Brain microvascular endothelial cell (primary cell): Measurements from ENCODE around the gene CDC5L.
"Not testable (repeated sequence)": the region's sequence is repeated elsewhere in the genome, so short reads cannot be mapped to it uniquely, and the experiment has no call there.

Experiments used
- DNase-seq: peaks from one replicate; pipeline ENCODE4 v3.0.0-alpha.2; 2020
- H3K27ac ChIP-seq: fragments of 250-450 bp; sonication (Bioruptor Pico); 2 replicates; pipeline ENCODE4 v1.5.1; 2020; ENCODE audit warnings: mild to moderate bottlenecking, moderate library complexity
- H3K27me3 ChIP-seq: fragments of 250-450 bp; sonication (Bioruptor Pico); replicated peaks from 2 replicates; pipeline ENCODE4 v1.5.1; 2020; ENCODE audit warnings: mild to moderate bottlenecking
- H3K36me3 ChIP-seq: fragments of 250-450 bp; sonication (Bioruptor Pico); replicated peaks from 2 replicates; pipeline ENCODE4 v1.5.1; 2020; ENCODE audit warnings: mild to moderate bottlenecking
- H3K4me3 ChIP-seq: 2 replicates; pipeline ENCODE4 v1.5.1; 2011; ENCODE audit warnings: low read depth, mild to moderate bottlenecking, control low read depth, low read length, moderate library complexity
- CTCF ChIP-seq: IDR thresholded peaks from 2 replicates; pipeline ENCODE4 v1.5.1; 2011; ENCODE audit warnings: low read depth, mild to moderate bottlenecking, moderate library complexity, low read length, control low read depth, inconsistent platforms; ENCODE audit errors: missing control alignments
- in situ Hi-C: cut with HindIII; loops from 2 replicates; pipeline ENCODE4 v1.10.0; 2017; ENCODE audit warnings: low sequenced_read_pairs, low pct_ligation_motif_present

CDC5L gene

DNA sequence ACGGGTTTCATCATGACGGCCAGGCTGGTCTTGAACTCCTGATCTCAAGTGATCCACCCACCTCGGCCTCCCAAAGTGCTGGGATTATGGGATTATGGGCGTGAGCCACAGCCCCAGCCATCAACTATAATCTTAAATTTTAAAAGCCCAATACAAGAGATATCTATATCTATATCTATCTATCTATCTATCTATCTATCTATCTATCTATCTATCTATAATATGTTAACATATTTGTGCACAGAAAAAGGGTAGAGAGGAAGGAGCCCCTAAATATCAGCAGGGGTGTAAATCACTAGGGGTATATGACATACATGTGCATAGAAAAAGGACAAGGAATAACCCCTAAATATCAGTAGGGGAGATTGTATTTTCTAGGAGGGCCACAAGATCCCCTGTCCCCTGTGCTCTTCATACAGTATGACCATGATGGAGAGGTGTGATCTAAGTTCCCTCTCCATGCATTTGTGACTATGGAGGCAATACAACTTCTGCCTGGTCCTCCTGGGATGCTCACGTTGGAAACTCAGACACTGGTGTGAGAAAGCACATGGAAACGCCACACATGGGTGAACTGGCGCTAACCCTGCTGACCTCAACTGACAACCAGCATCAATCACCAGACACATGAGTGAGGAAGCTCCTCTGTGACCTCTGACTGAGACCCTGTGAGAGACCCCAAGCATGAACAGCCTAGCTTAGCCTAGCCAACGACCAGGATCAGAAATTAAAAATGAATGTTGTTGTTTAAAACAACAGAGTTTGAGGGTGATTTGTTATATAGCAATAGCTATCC is 46.2 kb upstream of the CDC5L start:
- H3K4me3 ChIP-seq: no peak overlapping the region
- no peak for DNase-seq
- in situ Hi-C loops: no loop called here
- H3K36me3 ChIP-seq: no peaks in the 10 kb centered on the region
- no peak for TF ChIP-seq CTCF
- peaks cover 39% of the 10 kb centered on the region for H3K27me3 ChIP-seq
- no peak overlapping the region for H3K27ac ChIP-seq

DNA sequence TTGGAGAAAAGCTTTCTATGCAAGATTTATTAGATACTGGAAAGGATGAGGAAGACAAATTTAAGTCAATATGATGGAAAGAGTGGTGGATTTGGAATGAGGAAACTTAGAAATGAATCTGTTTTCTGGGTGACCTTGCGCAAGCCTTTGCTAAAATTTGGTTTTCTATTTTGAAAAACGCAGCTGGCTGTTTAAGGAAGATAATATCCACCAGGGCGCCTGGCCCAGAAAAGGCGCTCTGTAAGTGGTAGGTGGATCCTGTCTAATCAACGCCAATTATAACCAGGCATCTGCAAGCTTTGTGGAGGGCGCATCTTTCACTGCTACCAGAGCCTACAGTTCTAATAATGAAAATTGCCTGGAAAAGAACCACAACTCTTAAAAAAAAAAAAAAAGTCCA is 45.5 kb upstream of the CDC5L start:
- DNase-seq: no peak
- no peak for TF ChIP-seq CTCF
- Histone ChIP-seq H3K27ac (no peak overlapping the region), H3K4me3 (no peak overlapping the region), H3K27me3 (peaks cover 39% of the 10 kb centered on the region), H3K36me3 (no peaks in the 10 kb centered on the region)
- in situ Hi-C loops: no loop called here

DNA sequence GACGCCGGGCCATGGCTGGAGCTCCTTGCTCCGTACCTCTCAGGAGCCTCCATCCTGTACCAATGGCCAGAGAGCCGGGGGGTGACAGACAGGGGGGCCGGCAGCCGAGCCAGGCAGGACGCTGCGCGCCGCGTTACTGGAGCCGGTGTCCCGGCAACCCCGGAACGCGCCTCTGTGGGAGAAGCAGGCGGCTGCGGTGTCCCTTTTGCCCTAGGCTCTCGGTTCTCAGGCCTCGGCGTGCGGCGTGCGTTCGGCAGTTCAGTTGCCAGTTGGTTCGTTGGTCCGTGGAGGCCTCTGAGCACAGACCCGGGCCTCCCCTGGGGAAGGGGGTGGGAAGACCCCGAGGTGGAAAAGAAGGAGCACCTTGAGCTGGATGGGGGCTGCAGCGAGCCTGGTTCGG is 45.0 kb upstream of the CDC5L start, which contains the start of gene SPATS1:
Gene SPATS1 (plus strand): TSS at position 162 of the 400 bp plus-strand sequence. CDS start 446 bp downstream, outside the sequence.
- no peak within 1 kb of the TSS for H3K27ac ChIP-seq
- H3K4me3 ChIP-seq: no peak within 1 kb of the TSS
- no peaks in the 10 kb centered on the region for H3K36me3 ChIP-seq
- no peak for TF ChIP-seq CTCF
- no peak for DNase-seq
- H3K27me3 ChIP-seq: peaks cover 39% of the 10 kb centered on the region
- in situ Hi-C loops: no loop called here

DNA sequence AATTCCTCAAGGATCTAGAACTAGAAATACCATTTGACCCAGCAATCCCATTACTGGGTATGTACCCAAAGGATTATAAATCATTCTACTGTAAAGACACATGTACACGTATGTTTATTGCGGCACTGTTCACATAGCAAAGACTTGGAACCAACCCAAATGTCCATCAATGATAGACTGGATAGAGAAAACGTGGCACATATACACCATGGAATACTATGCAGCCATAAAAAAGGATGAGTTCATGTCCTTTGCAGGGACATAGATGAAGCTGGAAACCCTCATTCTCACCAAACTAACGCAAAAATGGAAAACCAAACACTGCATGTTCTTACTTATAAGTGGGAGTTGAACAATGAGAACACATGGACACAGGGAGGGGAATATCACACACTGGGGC is 40.7 kb upstream of the CDC5L start:
- in situ Hi-C loops, H3K27ac ChIP-seq, H3K36me3 ChIP-seq, DNase-seq, H3K4me3 ChIP-seq: not testable (repeated sequence)
- peaks cover 35% of the 10 kb centered on the region for H3K27me3 ChIP-seq

- H3K27me3 ChIP-seq: peaks cover 6% of the 10 kb centered on the region
- in situ Hi-C loops: no loop called here
- H3K36me3 ChIP-seq: no peaks in the 10 kb centered on the region
- DNase-seq: no peak
- no peak overlapping the region for H3K4me3 ChIP-seq
- no peak for TF ChIP-seq CTCF
- no peak overlapping the region for H3K27ac ChIP-seq
Observed at GRCh38 chr6:44349904-44350649, 37.4 kb upstream of the CDC5L start.

DNA sequence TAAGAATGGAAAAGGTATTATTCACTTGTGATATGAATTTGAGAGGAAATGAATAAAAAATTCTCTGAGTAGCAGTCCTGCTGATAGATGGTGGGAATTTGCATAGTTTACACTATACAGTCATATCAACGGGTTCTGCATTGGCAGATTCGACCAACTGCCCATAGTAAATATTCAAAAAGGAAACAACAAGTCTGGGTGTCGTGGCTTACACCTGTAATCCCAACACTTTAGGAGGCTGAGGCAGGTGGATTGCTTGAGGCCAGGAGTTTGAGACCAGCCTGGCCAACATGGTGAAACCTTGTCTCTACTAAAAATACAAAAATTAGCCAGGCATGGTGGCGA is 36.9 kb upstream of the CDC5L start:
- H3K27me3 ChIP-seq, DNase-seq, H3K36me3 ChIP-seq, in situ Hi-C loops, H3K4me3 ChIP-seq, H3K27ac ChIP-seq: not testable (repeated sequence)
